A549 (cell line): ENCODE measurements around the gene FBXW2.

ENCODE experiments used
- RNF2 ChIP-seq: fragments of 200-600 bp; sonication (generic); IDR thresholded peaks from 2 replicates; pipeline ENCODE4 v1.6.1; 2016; ENCODE audit warnings: low read depth, mild to moderate bottlenecking, antibody characterized with exemption, moderate library complexity, borderline replicate concordance
- TF ChIP-seq, protein P1 (sequence below): fragments of >200 bp; sonication (Bioruptor Twin); formaldehyde crosslinking; IDR thresholded peaks from 3 replicates; pipeline ENCODE4 v1.5.1; 2016
- TF ChIP-seq, protein P2 (sequence below): fragments of 450-650 bp; IDR thresholded peaks from 2 replicates; pipeline ENCODE4 v1.6.1; 2014; ENCODE audit warnings: antibody characterized with exemption
- TF ChIP-seq, protein P3 (sequence below): fragments of >200 bp; sonication (Bioruptor Twin); formaldehyde crosslinking; IDR thresholded peaks from 2 replicates; pipeline ENCODE4 v1.6.1; 2016

DNA sequence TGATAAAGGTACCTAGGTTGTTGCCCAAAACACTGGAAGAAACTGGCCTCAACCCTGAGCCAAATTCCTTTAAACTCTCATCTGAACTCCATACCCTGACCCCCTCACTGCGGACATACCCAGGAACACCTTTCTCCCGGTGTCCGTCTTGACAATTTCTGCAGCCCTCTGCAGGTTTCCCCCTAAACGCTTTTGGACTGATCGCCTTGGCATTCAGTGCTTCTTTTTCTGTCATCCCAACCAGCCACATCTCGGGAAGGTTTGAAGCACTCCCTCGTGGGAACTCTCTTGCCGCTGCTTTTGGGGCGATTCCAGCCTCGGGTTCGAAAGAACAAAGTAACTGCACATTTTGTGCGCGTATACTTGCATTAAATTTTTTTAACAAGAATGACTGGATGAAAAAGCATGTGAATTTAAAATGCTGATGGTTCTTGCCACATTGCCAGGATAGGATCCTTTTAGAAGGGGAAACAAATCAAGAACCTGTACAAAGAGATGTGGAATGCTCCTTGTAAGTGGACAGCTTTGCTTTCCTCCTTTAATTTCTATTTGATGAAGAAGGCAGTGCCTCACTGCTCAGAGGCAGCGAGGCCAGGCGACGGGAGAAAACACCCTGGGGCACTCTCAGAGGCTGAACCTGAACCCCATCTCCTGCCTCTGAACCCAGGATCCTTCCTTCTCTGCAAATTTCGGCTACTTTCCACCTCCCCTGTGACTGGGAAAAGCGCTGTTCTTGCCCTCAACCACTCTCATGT lies 48.9 kb upstream of the FBXW2 start:
- TF ChIP-seq RNF2: no peak
- TF ChIP-seq, protein P1, sequence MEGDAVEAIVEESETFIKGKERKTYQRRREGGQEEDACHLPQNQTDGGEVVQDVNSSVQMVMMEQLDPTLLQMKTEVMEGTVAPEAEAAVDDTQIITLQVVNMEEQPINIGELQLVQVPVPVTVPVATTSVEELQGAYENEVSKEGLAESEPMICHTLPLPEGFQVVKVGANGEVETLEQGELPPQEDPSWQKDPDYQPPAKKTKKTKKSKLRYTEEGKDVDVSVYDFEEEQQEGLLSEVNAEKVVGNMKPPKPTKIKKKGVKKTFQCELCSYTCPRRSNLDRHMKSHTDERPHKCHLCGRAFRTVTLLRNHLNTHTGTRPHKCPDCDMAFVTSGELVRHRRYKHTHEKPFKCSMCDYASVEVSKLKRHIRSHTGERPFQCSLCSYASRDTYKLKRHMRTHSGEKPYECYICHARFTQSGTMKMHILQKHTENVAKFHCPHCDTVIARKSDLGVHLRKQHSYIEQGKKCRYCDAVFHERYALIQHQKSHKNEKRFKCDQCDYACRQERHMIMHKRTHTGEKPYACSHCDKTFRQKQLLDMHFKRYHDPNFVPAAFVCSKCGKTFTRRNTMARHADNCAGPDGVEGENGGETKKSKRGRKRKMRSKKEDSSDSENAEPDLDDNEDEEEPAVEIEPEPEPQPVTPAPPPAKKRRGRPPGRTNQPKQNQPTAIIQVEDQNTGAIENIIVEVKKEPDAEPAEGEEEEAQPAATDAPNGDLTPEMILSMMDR: no peak
- TF ChIP-seq, protein P2, sequence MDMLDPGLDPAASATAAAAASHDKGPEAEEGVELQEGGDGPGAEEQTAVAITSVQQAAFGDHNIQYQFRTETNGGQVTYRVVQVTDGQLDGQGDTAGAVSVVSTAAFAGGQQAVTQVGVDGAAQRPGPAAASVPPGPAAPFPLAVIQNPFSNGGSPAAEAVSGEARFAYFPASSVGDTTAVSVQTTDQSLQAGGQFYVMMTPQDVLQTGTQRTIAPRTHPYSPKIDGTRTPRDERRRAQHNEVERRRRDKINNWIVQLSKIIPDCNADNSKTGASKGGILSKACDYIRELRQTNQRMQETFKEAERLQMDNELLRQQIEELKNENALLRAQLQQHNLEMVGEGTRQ: no peak
- TF ChIP-seq, protein P3, sequence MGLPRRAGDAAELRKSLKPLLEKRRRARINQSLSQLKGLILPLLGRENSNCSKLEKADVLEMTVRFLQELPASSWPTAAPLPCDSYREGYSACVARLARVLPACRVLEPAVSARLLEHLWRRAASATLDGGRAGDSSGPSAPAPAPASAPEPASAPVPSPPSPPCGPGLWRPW: no peak
